Mesothelial cell of epicardium (in vitro differentiated cells): ENCODE measurements around the gene DHTKD1. TPM values are rescaled to one million over a fixed set of nuclear protein-coding genes. Genes with fewer than 3 reads are reported as not detected.

Source experiments
- DNase-seq, 2 experiments: peaks; one replicate each; pipeline ENCODE4 v3.0.0; 2021; ENCODE audit warnings: low spot score in 2 of 2; ENCODE audit not compliant: unreplicated experiment in 2 of 2
- H3K27ac Mint-ChIP-seq: 2 replicates; pipeline ENCODE4 v1.8.0; 2021; ENCODE audit warnings: mixed read lengths
- H3K27me3 Mint-ChIP-seq: 2 replicates; pipeline ENCODE4 v1.8.0; 2021; ENCODE audit warnings: low read depth, mixed read lengths
- H3K36me3 Mint-ChIP-seq: 2 replicates; pipeline ENCODE4 v1.8.0; 2021; ENCODE audit warnings: mixed read lengths
- H3K4me1 Mint-ChIP-seq: 2 replicates; pipeline ENCODE4 v1.8.0; 2021; ENCODE audit warnings: mixed read lengths
- H3K4me3 Mint-ChIP-seq: 2 replicates; pipeline ENCODE4 v1.8.0; 2021; ENCODE audit warnings: mild to moderate bottlenecking, moderate library complexity, mixed read lengths
- H3K9me3 Mint-ChIP-seq: 2 replicates; pipeline ENCODE4 v1.8.0; 2021; ENCODE audit warnings: mixed read lengths
- total RNA-seq: library from RNA; stranded (reverse); gene quantifications from 3 replicates; pipeline ENCODE4 v1.2.1, GENCODE V29; 2021
- TF ChIP-seq, protein P1 (sequence below): fragments of 200-600 bp; sonication (generic); IDR thresholded peaks from one replicate; pipeline ENCODE4 v1.5.0; 2021; ENCODE audit warnings: antibody characterized with exemption; ENCODE audit not compliant: unreplicated experiment

DHTKD1 gene
- total RNA-seq, 1 donor from 2014 or later, result 22.9 TPM

DNA sequence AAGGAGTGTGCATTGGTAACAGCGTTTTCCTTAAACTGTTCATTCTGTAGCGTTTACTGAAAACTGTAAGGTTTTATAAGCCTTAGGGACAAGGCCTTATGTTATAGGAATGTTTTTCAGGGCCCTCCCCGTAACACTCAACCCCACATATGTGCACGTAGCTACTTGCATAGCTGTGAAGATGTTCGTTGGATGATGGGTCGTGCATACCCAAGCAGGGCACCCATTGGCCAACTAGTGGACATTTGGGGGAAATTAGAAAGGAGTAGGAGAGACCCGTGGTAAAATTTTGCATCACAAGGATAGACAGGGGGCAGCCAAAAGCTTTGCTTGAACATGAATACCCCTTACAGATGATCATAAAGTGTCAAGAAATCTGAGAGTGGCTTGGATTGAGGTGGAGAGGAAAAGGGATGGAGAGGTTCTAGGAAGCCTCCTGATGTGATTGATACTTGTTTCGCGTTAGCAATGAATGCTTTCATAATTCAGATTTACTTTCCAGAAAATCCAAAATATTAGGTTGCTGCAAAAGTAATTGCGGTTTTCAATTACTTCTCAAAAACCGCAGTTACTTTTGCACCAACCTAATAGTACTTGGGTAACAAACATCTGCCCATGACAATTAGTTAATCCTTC lies 61.6 kb downstream of the DHTKD1 start:
- Mint-ChIP-seq H3K4me1 (peaks cover 4% of the 10 kb centered on the region), H3K9me3 (peaks cover 4% of the 10 kb centered on the region), H3K27me3 (no peaks in the 10 kb centered on the region), H3K4me3 (peak overlapping the region; percentile 86), H3K27ac (peak overlapping the region; percentile 77), H3K36me3 (peaks cover 7% of the 10 kb centered on the region)
- no peak for DNase-seq
- TF ChIP-seq, protein P1, sequence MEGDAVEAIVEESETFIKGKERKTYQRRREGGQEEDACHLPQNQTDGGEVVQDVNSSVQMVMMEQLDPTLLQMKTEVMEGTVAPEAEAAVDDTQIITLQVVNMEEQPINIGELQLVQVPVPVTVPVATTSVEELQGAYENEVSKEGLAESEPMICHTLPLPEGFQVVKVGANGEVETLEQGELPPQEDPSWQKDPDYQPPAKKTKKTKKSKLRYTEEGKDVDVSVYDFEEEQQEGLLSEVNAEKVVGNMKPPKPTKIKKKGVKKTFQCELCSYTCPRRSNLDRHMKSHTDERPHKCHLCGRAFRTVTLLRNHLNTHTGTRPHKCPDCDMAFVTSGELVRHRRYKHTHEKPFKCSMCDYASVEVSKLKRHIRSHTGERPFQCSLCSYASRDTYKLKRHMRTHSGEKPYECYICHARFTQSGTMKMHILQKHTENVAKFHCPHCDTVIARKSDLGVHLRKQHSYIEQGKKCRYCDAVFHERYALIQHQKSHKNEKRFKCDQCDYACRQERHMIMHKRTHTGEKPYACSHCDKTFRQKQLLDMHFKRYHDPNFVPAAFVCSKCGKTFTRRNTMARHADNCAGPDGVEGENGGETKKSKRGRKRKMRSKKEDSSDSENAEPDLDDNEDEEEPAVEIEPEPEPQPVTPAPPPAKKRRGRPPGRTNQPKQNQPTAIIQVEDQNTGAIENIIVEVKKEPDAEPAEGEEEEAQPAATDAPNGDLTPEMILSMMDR, result peak; percentile 57

DNA sequence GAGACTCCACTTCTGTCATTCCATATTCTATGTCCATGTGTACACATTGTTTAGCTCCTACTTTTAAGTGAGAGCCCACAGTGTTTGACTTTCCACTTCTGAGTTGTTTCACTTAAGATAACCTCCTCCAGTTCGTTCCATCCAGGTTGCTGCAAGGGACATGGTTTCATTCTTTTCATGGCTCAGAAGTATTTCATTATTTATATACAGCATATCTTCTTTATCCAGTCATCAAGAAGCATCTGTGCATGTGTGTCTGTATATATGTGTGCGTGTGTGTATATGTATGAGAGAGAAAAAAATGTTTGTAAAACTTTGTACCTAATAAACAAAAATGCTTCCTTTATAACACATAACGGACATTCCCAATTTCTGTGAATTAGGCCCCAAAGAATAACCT lies 66.9 kb downstream of the DHTKD1 start:
- Mint-ChIP-seq H3K4me3 (no peak overlapping the region), H3K4me1 (no peaks in the 10 kb centered on the region), H3K27me3 (no peaks in the 10 kb centered on the region), H3K36me3 (peaks cover 21% of the 10 kb centered on the region), H3K9me3 (no peaks in the 10 kb centered on the region), H3K27ac (no peak overlapping the region)
- DNase-seq, result no peak
- TF ChIP-seq, protein P1, result no peak

DNA sequence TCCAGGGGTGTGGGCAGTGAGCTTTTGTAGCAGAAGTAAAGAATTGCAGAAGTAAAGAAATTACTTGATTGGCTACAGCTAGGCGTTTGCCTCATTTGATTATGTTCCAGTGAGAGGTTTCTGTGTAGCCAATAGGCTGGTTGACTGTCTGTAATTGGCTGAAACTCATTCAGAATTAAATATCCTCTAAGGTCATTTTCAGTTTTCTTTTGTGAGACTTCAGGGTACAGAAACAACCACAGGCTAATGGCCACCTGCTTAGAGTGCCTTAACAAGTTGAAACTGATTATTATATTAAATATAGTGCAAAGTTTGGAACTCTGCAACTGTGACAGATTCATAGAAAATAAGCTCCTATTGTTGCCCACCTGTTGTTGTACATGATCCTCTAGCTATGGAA lies 71.3 kb downstream of the DHTKD1 start:
- no peak overlapping the region for H3K27ac Mint-ChIP-seq
- H3K27me3 Mint-ChIP-seq, result no peaks in the 10 kb centered on the region
- no peaks in the 10 kb centered on the region for H3K9me3 Mint-ChIP-seq
- DNase-seq, result no peak
- TF ChIP-seq, protein P1, result no peak
- H3K36me3 Mint-ChIP-seq, result peaks cover 35% of the 10 kb centered on the region
- H3K4me3 Mint-ChIP-seq, result no peak overlapping the region
- H3K4me1 Mint-ChIP-seq, result no peaks in the 10 kb centered on the region

DNA sequence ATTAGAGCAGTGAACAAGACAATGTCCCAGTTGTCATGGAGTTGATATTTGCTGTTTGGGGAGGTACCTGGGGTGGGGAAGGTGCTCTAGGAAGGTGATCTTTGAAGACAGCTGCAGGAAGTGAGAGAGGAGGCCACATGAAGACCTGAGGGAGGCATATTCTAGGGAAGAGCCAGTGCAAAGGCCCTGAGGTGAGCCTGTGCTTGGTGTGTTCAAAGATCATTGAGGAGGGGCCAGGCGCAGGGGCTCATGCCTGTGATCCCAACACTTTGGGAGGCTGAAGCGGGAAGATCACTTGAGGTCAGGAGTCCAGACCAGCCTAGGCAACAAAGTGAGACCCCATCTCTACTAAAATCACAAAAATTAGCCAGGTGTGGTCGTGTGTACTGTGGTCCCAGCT lies 75.8 kb downstream of the DHTKD1 start:
- Mint-ChIP-seq H3K9me3 (no peaks in the 10 kb centered on the region), H3K27me3 (no peaks in the 10 kb centered on the region), H3K36me3 (peaks cover 41% of the 10 kb centered on the region), H3K4me3 (no peak overlapping the region), H3K27ac (no peak overlapping the region), H3K4me1 (no peaks in the 10 kb centered on the region)
- DNase-seq, result no peak
- TF ChIP-seq, protein P1, result no peak

DNA sequence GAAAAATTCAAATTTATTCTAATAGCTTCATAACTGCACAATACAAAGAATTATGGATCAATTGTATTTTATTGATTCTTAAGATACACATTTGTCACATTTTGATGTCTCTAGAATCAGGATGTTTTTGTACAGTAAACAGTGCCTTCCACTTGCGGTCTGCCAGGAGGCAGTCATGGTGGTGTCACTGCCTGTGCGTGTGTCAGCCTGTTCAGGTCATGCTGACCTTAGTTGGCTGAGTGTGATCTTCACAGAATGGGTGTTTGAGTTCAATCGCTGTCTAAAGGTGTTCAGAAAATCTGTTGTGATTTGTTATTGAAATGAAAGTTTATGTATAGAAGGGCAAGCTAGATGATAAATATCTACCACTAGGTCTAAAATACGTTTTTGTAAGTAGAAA lies 81.4 kb downstream of the DHTKD1 start:
- Mint-ChIP-seq H3K4me1 (peaks cover 4% of the 10 kb centered on the region), H3K36me3 (peaks cover 38% of the 10 kb centered on the region), H3K9me3 (no peaks in the 10 kb centered on the region), H3K27ac (no peak overlapping the region), H3K4me3 (no peak overlapping the region), H3K27me3 (no peaks in the 10 kb centered on the region)
- TF ChIP-seq, protein P1, result no peak
- DNase-seq, result no peak

DNA sequence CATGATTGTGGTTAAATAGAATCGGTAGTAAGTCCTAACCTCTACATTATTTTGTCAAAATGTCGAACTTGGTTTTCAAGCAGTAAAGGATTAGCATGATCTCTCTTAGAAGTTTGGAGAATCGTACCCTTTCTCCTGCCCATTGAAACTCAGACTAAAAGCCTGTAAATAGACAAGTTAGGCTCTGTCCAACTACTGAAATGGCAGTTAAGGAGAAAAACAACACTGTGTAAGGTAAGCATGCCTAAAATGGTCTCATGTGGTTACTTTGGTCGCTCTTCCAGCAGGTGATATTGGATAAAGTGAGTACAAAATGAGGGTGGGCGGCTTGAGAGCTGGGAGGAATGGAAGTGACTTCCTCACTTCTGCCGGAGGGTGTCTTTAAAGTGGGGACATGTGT lies 85.8 kb downstream of the DHTKD1 start:
- TF ChIP-seq, protein P1, result no peak
- Mint-ChIP-seq H3K4me3 (no peak overlapping the region), H3K36me3 (peaks cover 38% of the 10 kb centered on the region), H3K4me1 (peaks cover 4% of the 10 kb centered on the region), H3K27ac (peak overlapping the region; percentile 60), H3K27me3 (no peaks in the 10 kb centered on the region), H3K9me3 (no peaks in the 10 kb centered on the region)
- DNase-seq, result no peak
